NCI-H2081 (cell line): ENCODE results near the gene KRT6B.
"Not testable (repeated sequence)": the region's sequence is repeated elsewhere in the genome, so short reads cannot be mapped to it uniquely, and the experiment has no call there.

Source experiments
- DNase-seq, 2 experiments: peaks; one replicate each; lab custom pipeline; 2025; lab: John Stamatoyannopoulos, UW

Gene KRT6B

GRCh38 chr12:52413202-52413601 is 38.7 kb downstream of the KRT6B start:
- DNase-seq, result no peak

- no peak for DNase-seq
Measured at GRCh38 chr12:52411815-52412214, 40.1 kb downstream of the KRT6B start.

- DNase-seq, result not testable (repeated sequence)
Measured at GRCh38 chr12:52410589-52411248, 41.2 kb downstream of the KRT6B start.

- no peak for DNase-seq
Measured at GRCh38 chr12:52407918-52408317, 44.0 kb downstream of the KRT6B start.

GRCh38 chr12:52405922-52406385 is 46.0 kb downstream of the KRT6B start, which contains the start of gene KRT82:
KRT82 (minus strand) TSS chr12:52406335; CDS start chr12:52406277, 58 bp downstream.
- no peak for DNase-seq

- no peak for DNase-seq
Measured at GRCh38 chr12:52404951-52405350, 47.0 kb downstream of the KRT6B start.

- no peak for DNase-seq
Measured at GRCh38 chr12:52403561-52403960, 48.4 kb downstream of the KRT6B start.

- DNase-seq, result no peak
Measured at GRCh38 chr12:52402873-52403540, 48.9 kb downstream of the KRT6B start.

GRCh38 chr12:52402377-52402776 is 49.6 kb downstream of the KRT6B start:
- no peak for DNase-seq

GRCh38 chr12:52401926-52402325 is 50.0 kb downstream of the KRT6B start:
- DNase-seq, result no peak

- no peak for DNase-seq
Measured at GRCh38 chr12:52401526-52401925, 50.4 kb downstream of the KRT6B start.

- DNase-seq, result no peak
Measured at GRCh38 chr12:52400906-52401305, 51.0 kb downstream of the KRT6B start.

GRCh38 chr12:52399756-52400155 is 52.2 kb downstream of the KRT6B start:
- DNase-seq, result no peak

- DNase-seq, result no peak
Measured at GRCh38 chr12:52398176-52398575, 53.8 kb downstream of the KRT6B start.

GRCh38 chr12:52396656-52397055 is 55.3 kb downstream of the KRT6B start:
- no peak for DNase-seq
